ENCODE data around the gene COBLL1. TPM values are rescaled to one million over a fixed set of nuclear protein-coding genes. Genes with fewer than 3 reads are reported as not detected.

COBLL1 gene
- total RNA-seq, 2 donors from 2014 or later, result 16.5 to 17.3 TPM

DNA sequence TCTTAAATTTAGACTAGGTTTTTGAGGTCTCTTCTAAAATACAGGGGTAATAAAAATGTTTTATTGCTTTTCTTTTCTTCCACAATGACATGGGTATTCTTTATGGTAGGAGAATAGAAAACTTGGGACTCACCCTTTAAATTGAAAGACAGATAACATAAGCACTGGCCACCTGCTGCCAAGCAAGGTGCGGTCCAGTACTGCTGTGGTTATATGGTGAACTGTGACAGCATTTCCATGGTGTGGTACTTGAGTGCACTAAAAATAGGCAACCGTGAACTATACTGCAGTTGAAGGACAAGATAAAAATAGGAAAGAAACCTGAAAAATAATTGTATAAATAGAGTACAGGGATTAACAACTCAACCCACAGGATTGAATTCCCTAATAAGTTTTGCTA is 165.9 kb downstream of the COBLL1 start:
- H3K9me3 ChIP-seq (ENCODE audit: control insufficient read depth, low read length), result no peaks in the 10 kb centered on the region
- no peaks in the 10 kb centered on the region for H3K36me3 ChIP-seq (ENCODE audit: control insufficient read depth, insufficient read depth, low read length)
- no peak overlapping the region for H3K9ac ChIP-seq (ENCODE audit: extremely low read depth, low read length, poor library complexity, severe bottlenecking)
- no peak overlapping the region for H3K27ac ChIP-seq (ENCODE audit: low read depth, low read length)
- H3K4me3 ChIP-seq (ENCODE audit: low read length), result no peak overlapping the region
- H3K4me1 Mint-ChIP-seq, result no peaks in the 10 kb centered on the region
- H3K36me3 Mint-ChIP-seq (ENCODE audit: low read depth), result no peaks in the 10 kb centered on the region
- no peak for DNase-seq
- H3K4me3 Mint-ChIP-seq, result no peak overlapping the region
- H3K9me3 Mint-ChIP-seq, result no peaks in the 10 kb centered on the region
- no peaks in the 10 kb centered on the region for H3K4me1 ChIP-seq (ENCODE audit: control insufficient read depth, insufficient read depth, low read length)
- TF ChIP-seq, protein P1, sequence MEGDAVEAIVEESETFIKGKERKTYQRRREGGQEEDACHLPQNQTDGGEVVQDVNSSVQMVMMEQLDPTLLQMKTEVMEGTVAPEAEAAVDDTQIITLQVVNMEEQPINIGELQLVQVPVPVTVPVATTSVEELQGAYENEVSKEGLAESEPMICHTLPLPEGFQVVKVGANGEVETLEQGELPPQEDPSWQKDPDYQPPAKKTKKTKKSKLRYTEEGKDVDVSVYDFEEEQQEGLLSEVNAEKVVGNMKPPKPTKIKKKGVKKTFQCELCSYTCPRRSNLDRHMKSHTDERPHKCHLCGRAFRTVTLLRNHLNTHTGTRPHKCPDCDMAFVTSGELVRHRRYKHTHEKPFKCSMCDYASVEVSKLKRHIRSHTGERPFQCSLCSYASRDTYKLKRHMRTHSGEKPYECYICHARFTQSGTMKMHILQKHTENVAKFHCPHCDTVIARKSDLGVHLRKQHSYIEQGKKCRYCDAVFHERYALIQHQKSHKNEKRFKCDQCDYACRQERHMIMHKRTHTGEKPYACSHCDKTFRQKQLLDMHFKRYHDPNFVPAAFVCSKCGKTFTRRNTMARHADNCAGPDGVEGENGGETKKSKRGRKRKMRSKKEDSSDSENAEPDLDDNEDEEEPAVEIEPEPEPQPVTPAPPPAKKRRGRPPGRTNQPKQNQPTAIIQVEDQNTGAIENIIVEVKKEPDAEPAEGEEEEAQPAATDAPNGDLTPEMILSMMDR (conservative IDR thresholded peaks at IDR 0.05), result no peak
- no peak overlapping the region for H3K27ac Mint-ChIP-seq
- H3K27me3 Mint-ChIP-seq (ENCODE audit: insufficient read depth), result no peaks in the 10 kb centered on the region
- no peaks in the 10 kb centered on the region for H3K27me3 ChIP-seq (ENCODE audit: control insufficient read depth, insufficient read depth, low read length, poor library complexity, severe bottlenecking)
- WGBS, 2 experiments (ENCODE audit: insufficient coverage in 1 of 2, insufficient read length in 1 of 2), result 96% methylated on average over 2 of the region's 2 CpGs; no CpG with 5 or more reads in 1 of the 2 experiments

DNA sequence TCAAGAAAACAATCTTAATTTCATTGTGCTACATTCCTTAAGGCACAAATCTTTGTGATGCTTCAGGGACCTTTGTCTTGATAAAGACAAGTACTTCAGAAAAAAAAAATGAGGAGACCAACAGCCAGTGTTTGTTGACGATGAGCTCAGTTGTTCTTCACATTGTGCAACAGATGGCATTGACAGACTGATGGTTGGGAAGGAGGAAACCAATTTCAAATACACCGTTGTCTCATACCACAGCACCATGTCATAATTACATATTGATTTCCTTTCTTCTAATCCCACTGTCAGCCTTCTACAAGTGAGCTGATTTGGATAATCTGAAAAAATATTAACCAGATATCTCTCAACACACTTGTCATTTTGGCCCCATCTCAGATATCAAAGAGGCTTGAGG is 166.6 kb downstream of the COBLL1 start:
- Mint-ChIP-seq H3K27ac (no peak overlapping the region), H3K36me3 (ENCODE audit: low read depth) (no peaks in the 10 kb centered on the region), H3K9me3 (no peaks in the 10 kb centered on the region), H3K27me3 (ENCODE audit: insufficient read depth) (no peaks in the 10 kb centered on the region), H3K4me1 (no peaks in the 10 kb centered on the region), H3K4me3 (no peak overlapping the region)
- Histone ChIP-seq H3K27ac (ENCODE audit: low read depth, low read length) (no peak overlapping the region), H3K27me3 (ENCODE audit: control insufficient read depth, insufficient read depth, low read length, poor library complexity, severe bottlenecking) (no peaks in the 10 kb centered on the region), H3K4me1 (ENCODE audit: control insufficient read depth, insufficient read depth, low read length) (no peaks in the 10 kb centered on the region), H3K4me3 (ENCODE audit: low read length) (no peak overlapping the region), H3K36me3 (ENCODE audit: control insufficient read depth, insufficient read depth, low read length) (no peaks in the 10 kb centered on the region), H3K9ac (ENCODE audit: extremely low read depth, low read length, poor library complexity, severe bottlenecking) (no peak overlapping the region), H3K9me3 (ENCODE audit: control insufficient read depth, low read length) (no peaks in the 10 kb centered on the region)
- no peak for DNase-seq
- 93 to 100% methylated on average over 1 to 2 of the region's 2 CpGs for WGBS, 2 experiments (ENCODE audit: insufficient coverage in 1 of 2, insufficient read length in 1 of 2)
- TF ChIP-seq, protein P1 (conservative IDR thresholded peaks at IDR 0.05), result no peak

GRCh38 chr2:164671664-164672396 is 169.8 kb downstream of the COBLL1 start:
- Mint-ChIP-seq H3K27ac (no peak overlapping the region), H3K27me3 (ENCODE audit: insufficient read depth) (no peaks in the 10 kb centered on the region), H3K4me1 (no peaks in the 10 kb centered on the region), H3K9me3 (no peaks in the 10 kb centered on the region), H3K4me3 (no peak overlapping the region), H3K36me3 (ENCODE audit: low read depth) (no peaks in the 10 kb centered on the region)
- TF ChIP-seq, protein P1 (conservative IDR thresholded peaks at IDR 0.05), result no peak
- no peak overlapping the region for H3K4me3 ChIP-seq (ENCODE audit: low read length)
- no peak for DNase-seq
- no peaks in the 10 kb centered on the region for H3K4me1 ChIP-seq (ENCODE audit: control insufficient read depth, insufficient read depth, low read length)
- no peaks in the 10 kb centered on the region for H3K27me3 ChIP-seq (ENCODE audit: control insufficient read depth, insufficient read depth, low read length, poor library complexity, severe bottlenecking)
- no peak overlapping the region for H3K9ac ChIP-seq (ENCODE audit: extremely low read depth, low read length, poor library complexity, severe bottlenecking)
- H3K9me3 ChIP-seq (ENCODE audit: control insufficient read depth, low read length), result no peaks in the 10 kb centered on the region
- no peak overlapping the region for H3K27ac ChIP-seq (ENCODE audit: low read depth, low read length)
- no peaks in the 10 kb centered on the region for H3K36me3 ChIP-seq (ENCODE audit: control insufficient read depth, insufficient read depth, low read length)
- 86 to 100% methylated on average over 2 to 4 of the region's 4 CpGs for WGBS, 2 experiments (ENCODE audit: insufficient coverage in 1 of 2, insufficient read length in 1 of 2)

All from endodermal cell (in vitro differentiated cells).